ENCODE results near the gene PRIMA1.

Gene PRIMA1

DNA sequence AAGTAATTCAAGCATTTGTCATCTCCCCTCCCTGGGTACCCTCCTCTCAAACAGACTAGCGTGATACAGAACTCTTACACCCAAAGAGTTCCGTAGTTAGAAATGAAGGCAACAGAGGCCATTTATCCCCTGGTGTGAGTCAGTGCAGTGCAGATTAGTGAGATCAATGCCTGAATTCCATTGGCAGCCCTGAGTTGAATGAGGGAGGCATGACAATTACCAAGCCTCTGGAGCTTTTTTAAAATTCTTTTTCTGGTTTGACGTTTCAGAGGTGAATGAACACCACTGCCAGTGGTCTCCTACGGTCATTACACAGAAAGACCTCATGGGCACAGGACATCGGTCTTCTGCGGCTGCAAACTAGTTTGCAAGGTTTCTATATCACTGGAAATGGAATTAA is 94.4 kb downstream of the PRIMA1 start:
- DNase-seq (ENCODE audit: low spot score in 2 of 2) = no peak
- no peak overlapping the region for H3K4me3 Mint-ChIP-seq
- no peaks in the 10 kb centered on the region for H3K4me1 Mint-ChIP-seq
- H3K27me3 Mint-ChIP-seq = peaks cover 7% of the 10 kb centered on the region
- peaks cover 4% of the 10 kb centered on the region for H3K9me3 Mint-ChIP-seq
- H3K27ac Mint-ChIP-seq = no peak overlapping the region
- no peak for ATAC-seq (ENCODE audit: low read depth)
- H3K36me3 Mint-ChIP-seq = no peaks in the 10 kb centered on the region

- Mint-ChIP-seq H3K4me3 (no peak overlapping the region), H3K4me1 (no peaks in the 10 kb centered on the region), H3K27ac (no peak overlapping the region), H3K9me3 (peaks cover 2% of the 10 kb centered on the region), H3K36me3 (no peaks in the 10 kb centered on the region), H3K27me3 (peaks cover 10% of the 10 kb centered on the region)
- no peak for DNase-seq (ENCODE audit: low spot score in 2 of 2)
- ATAC-seq (ENCODE audit: low read depth) = no peak
Observed at GRCh38 chr14:93691042-93691780, 97.1 kb downstream of the PRIMA1 start.

DNA sequence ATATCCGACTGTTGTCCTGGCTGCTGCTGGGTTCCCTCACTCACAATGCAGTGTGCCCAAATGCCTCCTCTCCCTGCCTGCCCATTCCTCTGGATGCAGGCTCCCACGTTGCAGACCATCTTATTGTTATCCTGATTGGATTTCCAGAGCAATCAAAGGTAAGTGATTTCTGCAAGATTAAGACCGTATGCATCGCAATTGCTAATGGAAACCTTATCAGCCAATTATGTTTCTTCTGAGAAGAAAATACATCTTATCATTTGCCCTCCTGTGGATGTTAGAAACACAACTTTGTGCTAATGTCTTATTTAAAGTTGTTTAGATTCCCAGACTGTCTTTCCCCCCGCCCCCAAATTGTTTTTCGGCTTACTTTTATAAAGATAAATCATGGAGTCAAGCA is 98.1 kb downstream of the PRIMA1 start:
- H3K27ac Mint-ChIP-seq = no peak overlapping the region
- H3K4me3 Mint-ChIP-seq = no peak overlapping the region
- DNase-seq (ENCODE audit: low spot score in 2 of 2) = no peak
- peaks cover 10% of the 10 kb centered on the region for H3K27me3 Mint-ChIP-seq
- H3K36me3 Mint-ChIP-seq = no peaks in the 10 kb centered on the region
- no peaks in the 10 kb centered on the region for H3K4me1 Mint-ChIP-seq
- ATAC-seq (ENCODE audit: low read depth) = no peak
- peaks cover 2% of the 10 kb centered on the region for H3K9me3 Mint-ChIP-seq

DNA sequence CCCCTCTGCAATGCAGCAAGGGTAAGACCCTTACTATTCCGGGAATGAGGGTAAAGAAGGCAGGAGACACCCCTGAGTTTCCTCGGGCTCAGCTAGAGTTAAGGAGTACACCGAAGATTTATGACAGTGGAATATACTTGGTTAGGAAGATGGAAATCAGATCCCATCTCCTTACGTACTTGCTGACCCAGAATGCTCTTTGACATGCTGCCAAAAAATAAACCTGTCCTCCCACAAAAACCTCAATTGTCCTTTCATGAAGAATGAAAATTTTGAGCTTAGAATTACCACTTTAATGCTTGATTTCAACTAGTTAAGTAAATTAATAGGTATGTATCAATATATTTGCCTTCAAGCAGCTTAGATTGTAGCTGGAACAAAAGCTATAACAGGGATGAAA is 99.5 kb downstream of the PRIMA1 start:
- Mint-ChIP-seq H3K4me1 (no peaks in the 10 kb centered on the region), H3K27me3 (peaks cover 10% of the 10 kb centered on the region), H3K4me3 (no peak overlapping the region), H3K9me3 (no peaks in the 10 kb centered on the region), H3K36me3 (no peaks in the 10 kb centered on the region), H3K27ac (no peak overlapping the region)
- DNase-seq (ENCODE audit: low spot score in 2 of 2) = no peak
- no peak for ATAC-seq (ENCODE audit: low read depth)

GRCh38 chr14:93688239-93688666 is 100.0 kb downstream of the PRIMA1 start:
- no peak overlapping the region for H3K27ac Mint-ChIP-seq
- H3K9me3 Mint-ChIP-seq = no peaks in the 10 kb centered on the region
- peaks cover 10% of the 10 kb centered on the region for H3K27me3 Mint-ChIP-seq
- no peaks in the 10 kb centered on the region for H3K36me3 Mint-ChIP-seq
- no peaks in the 10 kb centered on the region for H3K4me1 Mint-ChIP-seq
- no peak for DNase-seq (ENCODE audit: low spot score in 2 of 2)
- no peak for ATAC-seq (ENCODE audit: low read depth)
- no peak overlapping the region for H3K4me3 Mint-ChIP-seq

GRCh38 chr14:93686268-93686667 is 102.0 kb downstream of the PRIMA1 start:
- no peaks in the 10 kb centered on the region for H3K36me3 Mint-ChIP-seq
- no peaks in the 10 kb centered on the region for H3K9me3 Mint-ChIP-seq
- no peak for DNase-seq (ENCODE audit: low spot score in 2 of 2)
- no peak for ATAC-seq (ENCODE audit: low read depth)
- no peak overlapping the region for H3K4me3 Mint-ChIP-seq
- no peak overlapping the region for H3K27ac Mint-ChIP-seq
- peaks cover 10% of the 10 kb centered on the region for H3K27me3 Mint-ChIP-seq
- H3K4me1 Mint-ChIP-seq = no peaks in the 10 kb centered on the region

DNA sequence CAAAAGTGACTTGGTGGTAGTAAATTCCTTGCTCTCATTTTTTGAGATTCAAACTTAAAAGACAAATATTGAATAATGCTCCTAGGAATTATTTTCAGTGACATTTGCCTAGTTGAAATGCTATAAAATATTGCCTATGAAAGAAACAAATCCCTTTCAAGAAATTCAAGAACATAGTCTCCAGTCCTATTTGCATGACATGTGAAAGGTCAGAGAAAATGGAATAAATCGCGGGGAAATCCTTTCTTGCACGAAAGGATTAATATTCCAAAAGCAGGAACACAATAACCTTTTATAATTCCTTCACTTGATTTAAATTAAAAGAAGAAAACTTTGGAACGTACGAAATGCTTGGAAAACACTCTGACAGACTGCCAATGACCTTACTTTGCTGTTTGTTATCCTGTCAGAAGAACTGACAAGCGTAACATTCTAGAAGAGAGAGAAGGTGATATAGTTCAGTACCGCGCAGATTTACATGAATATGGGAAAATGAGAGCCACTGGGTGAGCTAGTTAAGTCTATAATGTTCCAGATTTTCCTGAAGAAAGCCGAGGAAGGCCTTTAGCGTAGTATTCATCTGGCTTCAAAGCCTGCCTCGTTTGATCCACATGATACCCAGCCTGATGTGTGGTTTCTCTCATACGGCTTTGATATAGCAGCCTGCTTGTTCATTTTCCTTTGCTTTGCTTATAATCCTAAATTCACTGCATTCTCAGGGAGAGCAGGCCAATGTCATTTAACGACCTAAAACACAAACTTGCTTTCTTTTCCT is 103.0 kb downstream of the PRIMA1 start:
- no peaks in the 10 kb centered on the region for H3K9me3 Mint-ChIP-seq
- peaks cover 8% of the 10 kb centered on the region for H3K27me3 Mint-ChIP-seq
- no peak for ATAC-seq (ENCODE audit: low read depth)
- H3K4me3 Mint-ChIP-seq = no peak overlapping the region
- no peaks in the 10 kb centered on the region for H3K4me1 Mint-ChIP-seq
- no peak overlapping the region for H3K27ac Mint-ChIP-seq
- H3K36me3 Mint-ChIP-seq = no peaks in the 10 kb centered on the region
- no peak for DNase-seq (ENCODE audit: low spot score in 2 of 2)

DNA sequence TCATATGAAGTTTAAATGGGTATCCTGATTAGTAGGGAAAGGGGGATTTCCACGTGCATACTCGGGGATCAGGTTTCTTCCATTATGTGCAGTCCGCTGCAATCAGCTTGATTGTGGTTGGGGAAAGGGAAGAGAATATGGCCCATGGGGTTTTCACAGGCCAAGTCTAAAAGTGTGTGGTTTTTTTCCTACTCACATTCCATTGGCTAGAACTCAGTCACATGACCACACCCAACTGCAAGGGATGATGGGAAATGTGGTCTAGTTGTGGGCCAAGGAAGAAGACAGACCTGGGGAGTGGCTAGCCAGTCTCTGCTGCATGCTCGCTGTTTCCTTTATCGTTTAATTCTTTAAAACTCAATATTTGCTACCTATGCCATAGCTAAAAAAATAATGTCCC is 105.1 kb downstream of the PRIMA1 start:
- H3K27me3 Mint-ChIP-seq = peaks cover 3% of the 10 kb centered on the region
- H3K4me3 Mint-ChIP-seq = no peak overlapping the region
- DNase-seq (ENCODE audit: low spot score in 2 of 2) (no peak), ATAC-seq (ENCODE audit: low read depth) (no peak)
- H3K27ac Mint-ChIP-seq = no peak overlapping the region
- H3K9me3 Mint-ChIP-seq = no peaks in the 10 kb centered on the region
- no peaks in the 10 kb centered on the region for H3K36me3 Mint-ChIP-seq
- H3K4me1 Mint-ChIP-seq = no peaks in the 10 kb centered on the region

DNA sequence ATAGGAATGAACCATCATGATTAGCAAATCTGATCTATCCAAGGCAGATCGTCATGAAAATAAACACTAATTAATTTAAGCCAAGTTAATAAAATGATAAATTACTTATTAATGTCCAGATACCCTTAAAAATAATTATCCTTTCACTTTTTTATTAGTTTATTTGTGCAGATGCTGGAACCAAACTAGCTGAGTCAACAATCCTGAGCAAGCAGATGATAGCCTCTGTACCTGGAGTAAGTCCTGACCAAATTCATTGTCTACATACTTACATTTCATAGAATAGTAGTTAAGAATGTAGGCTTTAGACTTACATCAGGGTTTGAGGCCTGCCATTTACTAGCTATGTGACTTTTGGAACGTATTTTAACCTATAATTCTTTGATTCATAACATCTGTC is 105.8 kb downstream of the PRIMA1 start:
- Mint-ChIP-seq H3K27ac (no peak overlapping the region), H3K4me1 (no peaks in the 10 kb centered on the region), H3K4me3 (no peak overlapping the region), H3K9me3 (no peaks in the 10 kb centered on the region), H3K27me3 (peaks cover 3% of the 10 kb centered on the region), H3K36me3 (no peaks in the 10 kb centered on the region)
- DNase-seq (ENCODE audit: low spot score in 2 of 2) (no peak), ATAC-seq (ENCODE audit: low read depth) (no peak)

GRCh38 chr14:93676416-93676958 is 111.8 kb downstream of the PRIMA1 start:
- Mint-ChIP-seq H3K4me1 (no peaks in the 10 kb centered on the region), H3K27me3 (peaks cover 2% of the 10 kb centered on the region), H3K9me3 (no peaks in the 10 kb centered on the region), H3K27ac (no peak overlapping the region), H3K36me3 (no peaks in the 10 kb centered on the region), H3K4me3 (no peak overlapping the region)
- ATAC-seq (ENCODE audit: low read depth) (no peak), DNase-seq (ENCODE audit: low spot score in 2 of 2) (no peak)

- no peak for DNase-seq (ENCODE audit: low spot score in 2 of 2)
- no peak overlapping the region for H3K4me3 Mint-ChIP-seq
- peaks cover 2% of the 10 kb centered on the region for H3K27me3 Mint-ChIP-seq
- no peak for ATAC-seq (ENCODE audit: low read depth)
- no peaks in the 10 kb centered on the region for H3K4me1 Mint-ChIP-seq
- no peaks in the 10 kb centered on the region for H3K36me3 Mint-ChIP-seq
- no peak overlapping the region for H3K27ac Mint-ChIP-seq
- H3K9me3 Mint-ChIP-seq = no peaks in the 10 kb centered on the region
Observed at GRCh38 chr14:93675651-93676050, 112.6 kb downstream of the PRIMA1 start.

DNA sequence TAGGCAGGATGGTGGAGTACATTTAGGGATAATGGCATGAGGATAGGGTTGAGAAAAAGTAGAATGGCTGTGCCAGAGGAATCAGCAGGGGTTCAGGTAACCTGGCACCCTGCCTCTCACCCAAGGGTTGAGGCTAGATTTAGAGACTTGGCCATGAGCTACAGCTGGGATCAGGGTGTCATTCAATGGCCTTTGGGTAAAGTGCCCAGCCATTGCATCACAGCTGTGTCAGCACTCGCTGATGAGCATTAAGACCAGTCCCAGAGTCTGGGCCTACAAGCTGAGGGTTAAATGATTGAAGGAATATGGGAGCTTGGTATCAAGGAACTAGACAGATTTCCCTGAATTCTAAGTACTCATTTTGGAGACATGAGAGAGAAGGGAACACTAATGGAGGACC is 113.9 kb downstream of the PRIMA1 start:
- H3K27ac Mint-ChIP-seq = no peak overlapping the region
- no peaks in the 10 kb centered on the region for H3K4me1 Mint-ChIP-seq
- DNase-seq (ENCODE audit: low spot score in 2 of 2) = no peak
- no peak for ATAC-seq (ENCODE audit: low read depth)
- H3K27me3 Mint-ChIP-seq = peaks cover 4% of the 10 kb centered on the region
- H3K9me3 Mint-ChIP-seq = no peaks in the 10 kb centered on the region
- no peak overlapping the region for H3K4me3 Mint-ChIP-seq
- no peaks in the 10 kb centered on the region for H3K36me3 Mint-ChIP-seq

- H3K27me3 Mint-ChIP-seq = peaks cover 7% of the 10 kb centered on the region
- peaks cover 2% of the 10 kb centered on the region for H3K36me3 Mint-ChIP-seq
- no peaks in the 10 kb centered on the region for H3K4me1 Mint-ChIP-seq
- DNase-seq (ENCODE audit: low spot score in 2 of 2) (no peak), ATAC-seq (ENCODE audit: low read depth) (no peak)
- no peak overlapping the region for H3K4me3 Mint-ChIP-seq
- H3K27ac Mint-ChIP-seq = no peak overlapping the region
- peaks cover 9% of the 10 kb centered on the region for H3K9me3 Mint-ChIP-seq
Observed at GRCh38 chr14:93669632-93670031, 118.7 kb downstream of the PRIMA1 start.
